ENCODE results near the gene SCP2.

The SCP2 gene

GRCh38 chr1:53044926-53045325 is 117.8 kb downstream of the SCP2 start:
- Histone ChIP-seq H3K36me3 (replicated peaks) (no peaks in the 10 kb centered on the region), H3K27me3 (ENCODE audit: low read depth) (no peaks in the 10 kb centered on the region), H3K4me3 (no peak overlapping the region), H3K4me1 (peaks cover 9% of the 10 kb centered on the region), H3K9me3 (no peaks in the 10 kb centered on the region)
- in situ Hi-C loops (cut with MboI; ENCODE audit: low sequenced_read_pairs) = no loop called here
- DNase-seq (ENCODE audit: low spot score in 2 of 2) = no peak

- Histone ChIP-seq H3K36me3 (replicated peaks) (no peaks in the 10 kb centered on the region), H3K27me3 (ENCODE audit: low read depth) (no peaks in the 10 kb centered on the region), H3K4me1 (peaks cover 17% of the 10 kb centered on the region), H3K4me3 (no peak overlapping the region), H3K9me3 (no peaks in the 10 kb centered on the region)
- in situ Hi-C loops (cut with MboI; ENCODE audit: low sequenced_read_pairs) = no loop called here
- DNase-seq (ENCODE audit: low spot score in 2 of 2) = no peak
Measured at GRCh38 chr1:53046930-53047329, 119.9 kb downstream of the SCP2 start.

- no peak for DNase-seq (ENCODE audit: low spot score in 2 of 2)
- no peaks in the 10 kb centered on the region for H3K27me3 ChIP-seq (ENCODE audit: low read depth)
- no peaks in the 10 kb centered on the region for H3K9me3 ChIP-seq
- in situ Hi-C loops (cut with MboI; ENCODE audit: low sequenced_read_pairs) = no loop called here
- H3K36me3 ChIP-seq (replicated peaks) = no peaks in the 10 kb centered on the region
- no peak overlapping the region for H3K4me3 ChIP-seq
- peaks cover 17% of the 10 kb centered on the region for H3K4me1 ChIP-seq
Measured at GRCh38 chr1:53047737-53048736, 121.0 kb downstream of the SCP2 start.

- H3K27me3 ChIP-seq (ENCODE audit: low read depth) = no peaks in the 10 kb centered on the region
- no peaks in the 10 kb centered on the region for H3K9me3 ChIP-seq
- peaks cover 17% of the 10 kb centered on the region for H3K4me1 ChIP-seq
- H3K4me3 ChIP-seq = no peak overlapping the region
- DNase-seq (ENCODE audit: low spot score in 2 of 2) = peak in 1 of 2 experiments; percentile 51
- in situ Hi-C loops (cut with MboI; ENCODE audit: low sequenced_read_pairs) = no loop called here
- no peaks in the 10 kb centered on the region for H3K36me3 ChIP-seq (replicated peaks)
Measured at GRCh38 chr1:53048960-53049573, 122.0 kb downstream of the SCP2 start.

- no peak for DNase-seq (ENCODE audit: low spot score in 2 of 2)
- H3K4me1 ChIP-seq = peaks cover 17% of the 10 kb centered on the region
Measured at GRCh38 chr1:53049574-53049967, 122.5 kb downstream of the SCP2 start.

GRCh38 chr1:53050310-53050709 is 123.2 kb downstream of the SCP2 start:
- Histone ChIP-seq H3K27me3 (ENCODE audit: low read depth) (no peaks in the 10 kb centered on the region), H3K9me3 (no peaks in the 10 kb centered on the region), H3K4me3 (no peak overlapping the region), H3K4me1 (peaks cover 17% of the 10 kb centered on the region), H3K36me3 (replicated peaks) (no peaks in the 10 kb centered on the region)
- DNase-seq (ENCODE audit: low spot score in 2 of 2) = no peak
- in situ Hi-C loops (cut with MboI; ENCODE audit: low sequenced_read_pairs) = no loop called here

More at GRCh38 chr1:53049574-53049967, 122.5 kb downstream of the SCP2 start:
- Histone ChIP-seq H3K27me3 (ENCODE audit: low read depth) (no peaks in the 10 kb centered on the region), H3K9me3 (no peaks in the 10 kb centered on the region), H3K36me3 (replicated peaks) (no peaks in the 10 kb centered on the region), H3K4me3 (no peak overlapping the region)
- in situ Hi-C loops (cut with MboI; ENCODE audit: low sequenced_read_pairs) = no loop called here

- peaks cover 17% of the 10 kb centered on the region for H3K4me1 ChIP-seq
- H3K9me3 ChIP-seq = no peaks in the 10 kb centered on the region
- no peaks in the 10 kb centered on the region for H3K27me3 ChIP-seq (ENCODE audit: low read depth)
- no peak for DNase-seq (ENCODE audit: low spot score in 2 of 2)
- in situ Hi-C loops (cut with MboI; ENCODE audit: low sequenced_read_pairs) = no loop called here
- H3K4me3 ChIP-seq = no peak overlapping the region
- H3K36me3 ChIP-seq (replicated peaks) = no peaks in the 10 kb centered on the region
Measured at GRCh38 chr1:53051676-53052075, 124.6 kb downstream of the SCP2 start.

- no peak overlapping the region for H3K4me3 ChIP-seq
- no peak for DNase-seq (ENCODE audit: low spot score in 2 of 2)
- in situ Hi-C loops (cut with MboI; ENCODE audit: low sequenced_read_pairs) = no loop called here
- H3K9me3 ChIP-seq = no peaks in the 10 kb centered on the region
- H3K27me3 ChIP-seq (ENCODE audit: low read depth) = peaks cover 25% of the 10 kb centered on the region
- no peaks in the 10 kb centered on the region for H3K4me1 ChIP-seq
- H3K36me3 ChIP-seq (replicated peaks) = no peaks in the 10 kb centered on the region
Measured at GRCh38 chr1:53057127-53057526, 130.1 kb downstream of the SCP2 start.

GRCh38 chr1:53060579-53060978 is 133.5 kb downstream of the SCP2 start:
- no peak overlapping the region for H3K4me3 ChIP-seq
- no peaks in the 10 kb centered on the region for H3K9me3 ChIP-seq
- no peaks in the 10 kb centered on the region for H3K4me1 ChIP-seq
- in situ Hi-C loops (cut with MboI; ENCODE audit: low sequenced_read_pairs) = no loop called here
- H3K36me3 ChIP-seq (replicated peaks) = no peaks in the 10 kb centered on the region
- no peak for DNase-seq (ENCODE audit: low spot score in 2 of 2)
- peaks cover 36% of the 10 kb centered on the region for H3K27me3 ChIP-seq (ENCODE audit: low read depth)

GRCh38 chr1:53061123-53061858 is 134.2 kb downstream of the SCP2 start:
- peaks cover 36% of the 10 kb centered on the region for H3K27me3 ChIP-seq (ENCODE audit: low read depth)
- no peak for DNase-seq (ENCODE audit: low spot score in 2 of 2)
- in situ Hi-C loops (cut with MboI; ENCODE audit: low sequenced_read_pairs) = no loop called here

GRCh38 chr1:53061859-53062707 is 135.0 kb downstream of the SCP2 start, which contains the start of gene PODN:
Gene PODN, plus strand, starts transcription at chr1:53062213. Its CDS starts 7,643 bp downstream, at chr1:53069856.
- H3K4me3 ChIP-seq = peak within 1 kb of the TSS; percentile 27
- H3K4me1 ChIP-seq = no peaks in the 10 kb centered on the region
- H3K27me3 ChIP-seq (ENCODE audit: low read depth) = peaks cover 36% of the 10 kb centered on the region
- H3K36me3 ChIP-seq (replicated peaks) = no peaks in the 10 kb centered on the region
- H3K9me3 ChIP-seq = no peaks in the 10 kb centered on the region
- in situ Hi-C loops (cut with MboI; ENCODE audit: low sequenced_read_pairs) = no loop called here
- peak in 1 of 2 experiments; percentile 49 for DNase-seq (ENCODE audit: low spot score in 2 of 2)

More at GRCh38 chr1:53061123-53061858, 134.2 kb downstream of the SCP2 start:
- H3K9me3 ChIP-seq = no peaks in the 10 kb centered on the region
- H3K4me3 ChIP-seq = peak overlapping the region; percentile 27
- no peaks in the 10 kb centered on the region for H3K36me3 ChIP-seq (replicated peaks)
- no peaks in the 10 kb centered on the region for H3K4me1 ChIP-seq

- H3K36me3 ChIP-seq (replicated peaks) = no peaks in the 10 kb centered on the region
- peaks cover 36% of the 10 kb centered on the region for H3K27me3 ChIP-seq (ENCODE audit: low read depth)
- DNase-seq (ENCODE audit: low spot score in 2 of 2) = no peak
- H3K9me3 ChIP-seq = no peaks in the 10 kb centered on the region
- H3K4me3 ChIP-seq = peak overlapping the region; percentile 27
- in situ Hi-C loops (cut with MboI; ENCODE audit: low sequenced_read_pairs) = no loop called here
- H3K4me1 ChIP-seq = no peaks in the 10 kb centered on the region
Measured at GRCh38 chr1:53062708-53063591, 135.9 kb downstream of the SCP2 start.
